Measurements from ENCODE around the gene DISP3. TPM values are rescaled to one million over a fixed set of nuclear protein-coding genes. Genes with fewer than 3 reads are reported as not detected.

The DISP3 gene
- total RNA-seq, 3 donors from 2014 or later (not counting 1 experiment from before 2014, with no cell fraction given): 0.24 to 0.68 (median 0.60) TPM

DNA sequence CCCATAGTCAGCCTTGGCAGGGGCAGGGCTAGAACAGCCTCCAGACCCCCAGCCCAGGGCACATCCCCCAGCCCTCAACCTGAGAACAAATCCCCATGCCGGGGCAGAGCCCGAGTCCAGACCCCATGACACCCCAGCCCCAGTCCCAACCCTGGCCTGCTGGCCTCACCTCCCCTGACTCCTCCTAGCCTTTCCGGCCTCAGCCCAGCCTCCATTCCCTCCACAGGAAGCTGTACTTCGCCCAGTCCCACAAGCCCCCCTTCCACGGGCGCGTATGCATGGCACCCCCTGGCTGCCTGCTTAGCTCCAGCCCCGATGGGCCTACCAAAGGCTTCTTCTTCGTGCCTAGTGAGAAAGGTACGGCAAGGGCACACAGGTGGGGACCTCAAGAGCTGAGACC, 50.4 kb downstream of the DISP3 start:
- no peaks in the 10 kb centered on the region for H3K4me1 Mint-ChIP-seq
- H3K4me3 Mint-ChIP-seq: no peak overlapping the region
- Histone ChIP-seq H3K27ac (ENCODE audit: low read length) (no peak overlapping the region), H3K27me3 (ENCODE audit: control insufficient read depth, insufficient read depth, low read length) (no peaks in the 10 kb centered on the region), H3K9me3 (ENCODE audit: control insufficient read depth, insufficient read depth, low read length) (no peaks in the 10 kb centered on the region), H3K4me3 (ENCODE audit: low read length) (no peak overlapping the region), H3K4me1 (ENCODE audit: control insufficient read depth, insufficient read depth, low read length) (no peaks in the 10 kb centered on the region), H3K36me3 (ENCODE audit: control insufficient read depth, insufficient read depth, low read length) (no peaks in the 10 kb centered on the region)
- H3K36me3 Mint-ChIP-seq: no peaks in the 10 kb centered on the region
- no peak for ATAC-seq
- WGBS (ENCODE audit: insufficient coverage): 83% methylated on average over 10 of the region's 10 CpGs
- H3K9me3 Mint-ChIP-seq: no peaks in the 10 kb centered on the region
- H3K27ac Mint-ChIP-seq: no peak overlapping the region
- DNase-seq: no peak
- TF ChIP-seq, protein P1, sequence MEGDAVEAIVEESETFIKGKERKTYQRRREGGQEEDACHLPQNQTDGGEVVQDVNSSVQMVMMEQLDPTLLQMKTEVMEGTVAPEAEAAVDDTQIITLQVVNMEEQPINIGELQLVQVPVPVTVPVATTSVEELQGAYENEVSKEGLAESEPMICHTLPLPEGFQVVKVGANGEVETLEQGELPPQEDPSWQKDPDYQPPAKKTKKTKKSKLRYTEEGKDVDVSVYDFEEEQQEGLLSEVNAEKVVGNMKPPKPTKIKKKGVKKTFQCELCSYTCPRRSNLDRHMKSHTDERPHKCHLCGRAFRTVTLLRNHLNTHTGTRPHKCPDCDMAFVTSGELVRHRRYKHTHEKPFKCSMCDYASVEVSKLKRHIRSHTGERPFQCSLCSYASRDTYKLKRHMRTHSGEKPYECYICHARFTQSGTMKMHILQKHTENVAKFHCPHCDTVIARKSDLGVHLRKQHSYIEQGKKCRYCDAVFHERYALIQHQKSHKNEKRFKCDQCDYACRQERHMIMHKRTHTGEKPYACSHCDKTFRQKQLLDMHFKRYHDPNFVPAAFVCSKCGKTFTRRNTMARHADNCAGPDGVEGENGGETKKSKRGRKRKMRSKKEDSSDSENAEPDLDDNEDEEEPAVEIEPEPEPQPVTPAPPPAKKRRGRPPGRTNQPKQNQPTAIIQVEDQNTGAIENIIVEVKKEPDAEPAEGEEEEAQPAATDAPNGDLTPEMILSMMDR (IDR thresholded peaks at IDR 0.05): no peak
- no peaks in the 10 kb centered on the region for H3K27me3 Mint-ChIP-seq (ENCODE audit: low read depth in 2 of 2)
- intact Hi-C loops (cut with micrococcal nuclease): no loop called here

DNA sequence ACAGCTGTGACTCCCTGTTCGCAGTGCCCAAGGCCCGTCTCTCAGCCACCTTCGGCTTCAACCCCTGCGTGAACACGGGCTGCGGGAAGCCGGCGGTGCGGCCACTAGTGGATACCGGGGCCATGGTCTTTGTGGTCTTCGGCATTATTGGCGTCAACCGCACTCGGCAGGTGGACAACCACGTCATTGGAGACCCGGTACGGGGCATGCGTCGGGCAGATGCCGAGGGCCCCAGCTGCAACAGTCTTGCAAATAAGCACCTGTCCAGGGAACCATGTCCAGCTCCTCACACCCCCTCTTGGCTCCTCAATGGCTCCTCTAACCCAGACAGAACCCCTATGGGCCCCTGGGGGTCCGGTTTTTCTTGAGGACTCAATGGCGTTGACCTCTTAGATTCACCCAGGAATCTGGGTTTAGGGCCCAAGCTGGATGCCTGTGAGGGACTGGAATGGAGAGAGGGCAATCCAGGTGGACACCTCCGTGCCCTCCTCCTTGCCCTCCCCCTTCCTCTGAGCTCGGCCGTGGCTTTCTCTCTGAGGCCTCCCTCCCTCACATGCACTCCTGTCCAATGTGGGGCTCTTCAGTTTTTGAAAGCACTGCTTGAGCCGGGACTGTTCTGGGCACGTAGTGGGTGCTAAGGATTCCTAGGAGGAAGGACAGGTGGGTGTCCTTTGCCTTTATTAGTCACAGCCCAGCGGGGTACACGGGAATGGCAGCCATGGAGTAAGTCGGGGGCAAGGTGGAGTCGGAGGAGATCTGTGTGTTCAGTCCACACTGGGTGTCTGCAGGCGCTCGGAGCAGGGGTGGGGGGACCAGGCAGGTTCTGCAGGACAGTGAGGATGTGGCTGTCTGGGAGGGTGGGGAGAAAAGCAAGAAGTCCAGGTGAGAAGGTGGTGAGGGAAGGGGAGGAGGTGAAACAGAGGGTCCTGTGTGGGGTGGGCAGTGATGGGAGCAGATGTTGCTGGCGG, 51.1 kb downstream of the DISP3 start:
- Histone ChIP-seq H3K27ac (ENCODE audit: low read length) (no peak overlapping the region), H3K27me3 (ENCODE audit: control insufficient read depth, insufficient read depth, low read length) (no peaks in the 10 kb centered on the region), H3K36me3 (ENCODE audit: control insufficient read depth, insufficient read depth, low read length) (no peaks in the 10 kb centered on the region), H3K4me3 (ENCODE audit: low read length) (no peak overlapping the region), H3K4me1 (ENCODE audit: control insufficient read depth, insufficient read depth, low read length) (no peaks in the 10 kb centered on the region), H3K9me3 (ENCODE audit: control insufficient read depth, insufficient read depth, low read length) (no peaks in the 10 kb centered on the region)
- Mint-ChIP-seq H3K4me1 (no peaks in the 10 kb centered on the region), H3K36me3 (no peaks in the 10 kb centered on the region), H3K27me3 (ENCODE audit: low read depth in 2 of 2) (no peaks in the 10 kb centered on the region), H3K27ac (no peak overlapping the region), H3K9me3 (no peaks in the 10 kb centered on the region), H3K4me3 (no peak overlapping the region)
- TF ChIP-seq, protein P1 (IDR thresholded peaks at IDR 0.05): no peak
- DNase-seq: no peak
- ATAC-seq: no peak
- WGBS (ENCODE audit: insufficient coverage): 86% methylated on average over 34 of the region's 34 CpGs
- intact Hi-C loops (cut with micrococcal nuclease): no loop called here

DNA sequence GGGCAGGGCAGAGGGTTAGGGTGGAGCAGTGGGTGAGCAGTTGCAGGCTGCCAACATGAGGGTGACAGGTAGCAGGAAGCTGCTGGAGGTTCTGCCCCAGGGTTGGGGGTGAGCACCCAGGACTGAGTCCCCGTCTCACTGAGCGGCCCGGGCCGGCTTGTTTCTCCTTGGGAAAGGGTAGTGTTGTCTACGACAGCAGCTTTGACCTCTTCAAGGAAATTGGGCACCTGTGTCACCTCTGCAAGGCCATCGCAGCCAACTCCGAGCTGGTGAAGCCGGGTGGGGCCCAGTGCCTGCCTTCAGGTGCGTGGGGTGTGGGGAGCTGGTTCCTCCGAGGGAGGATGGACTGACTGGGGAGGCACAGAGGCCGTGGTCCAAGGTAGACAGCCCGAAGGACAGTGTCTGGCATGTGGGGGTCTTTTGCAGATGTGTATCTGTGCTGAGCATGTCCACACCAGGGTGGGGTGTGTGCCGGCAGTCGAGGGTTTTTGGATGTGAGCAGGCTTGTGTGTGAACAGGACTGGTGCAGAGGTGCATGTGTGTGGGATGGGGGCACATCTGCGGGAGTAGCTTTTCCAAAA, 51.9 kb downstream of the DISP3 start:
- no peaks in the 10 kb centered on the region for H3K27me3 Mint-ChIP-seq (ENCODE audit: low read depth in 2 of 2)
- H3K4me3 Mint-ChIP-seq: no peak overlapping the region
- no peaks in the 10 kb centered on the region for H3K4me1 Mint-ChIP-seq
- no peaks in the 10 kb centered on the region for H3K36me3 Mint-ChIP-seq
- Histone ChIP-seq H3K4me1 (ENCODE audit: control insufficient read depth, insufficient read depth, low read length) (no peaks in the 10 kb centered on the region), H3K36me3 (ENCODE audit: control insufficient read depth, insufficient read depth, low read length) (no peaks in the 10 kb centered on the region), H3K27ac (ENCODE audit: low read length) (no peak overlapping the region), H3K9me3 (ENCODE audit: control insufficient read depth, insufficient read depth, low read length) (no peaks in the 10 kb centered on the region), H3K27me3 (ENCODE audit: control insufficient read depth, insufficient read depth, low read length) (no peaks in the 10 kb centered on the region), H3K4me3 (ENCODE audit: low read length) (no peak overlapping the region)
- WGBS (ENCODE audit: insufficient coverage): 84% methylated on average over 15 of the region's 15 CpGs
- H3K9me3 Mint-ChIP-seq: no peaks in the 10 kb centered on the region
- DNase-seq: no peak
- ATAC-seq: no peak
- intact Hi-C loops (cut with micrococcal nuclease): no loop called here
- H3K27ac Mint-ChIP-seq: no peak overlapping the region
- TF ChIP-seq, protein P1 (IDR thresholded peaks at IDR 0.05): no peak

All from natural killer cell (primary cell).